NT2/D1 (cell line): ENCODE data around the gene BAK1.

Experiments
- SUZ12 ChIP-seq: IDR thresholded peaks from 2 replicates; pipeline ENCODE4 v1.6.1; 2011; ENCODE audit not compliant: insufficient read length, insufficient read depth; ENCODE audit errors: extremely low read depth
- ZNF274 ChIP-seq: IDR thresholded peaks from 2 replicates; pipeline ENCODE4 v1.6.1; 2011; ENCODE audit warnings: mild to moderate bottlenecking, low read depth, low read length

DNA sequence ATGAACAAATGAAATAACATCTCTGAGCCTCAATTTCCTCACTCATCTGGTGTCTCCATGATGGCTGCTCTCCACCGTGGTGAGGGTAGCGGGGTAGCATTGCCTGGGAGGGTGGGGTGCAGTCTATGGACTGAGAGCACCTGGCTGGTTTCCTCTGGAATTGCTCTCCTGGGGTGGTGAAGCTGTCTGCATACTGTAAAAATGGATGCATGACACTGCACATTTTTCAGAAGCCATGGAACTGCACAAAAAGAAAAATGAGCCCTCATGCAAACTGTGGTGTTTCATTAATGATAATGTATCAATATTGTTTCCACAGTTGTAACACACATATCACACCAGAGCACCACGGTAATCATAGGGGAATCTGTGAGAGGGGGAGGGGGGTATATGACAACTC, 28.9 kb upstream of the BAK1 start:
- TF ChIP-seq ZNF274 (no peak), SUZ12 (no peak)
